Neuron (in vitro differentiated cells): Measurements from ENCODE around the gene TMEM97.

Experiments
- H2AFZ ChIP-seq: one replicate; pipeline ENCODE4 v1.6.1; 2013; ENCODE audit warnings: low read depth, mild to moderate bottlenecking, inconsistent platforms, low read length, moderate library complexity
- H3K27me3 ChIP-seq: one replicate; pipeline ENCODE4 v1.6.1; 2013; ENCODE audit warnings: low read length; ENCODE audit not compliant: insufficient read depth
- H3K36me3 ChIP-seq: one replicate; pipeline ENCODE4 v1.6.1; 2013; ENCODE audit warnings: low read length; ENCODE audit not compliant: insufficient read depth
- H3K4me1 ChIP-seq: one replicate; pipeline ENCODE4 v1.6.1; 2013; ENCODE audit warnings: low read length; ENCODE audit not compliant: insufficient read depth
- H3K4me3 ChIP-seq: 2 replicates; pipeline ENCODE4 v1.5.1; 2013; ENCODE audit warnings: mild to moderate bottlenecking, low read length, moderate library complexity
- H3K9me3 ChIP-seq: one replicate; pipeline ENCODE4 v1.6.1; 2013; ENCODE audit warnings: low read length

TMEM97 gene

GRCh38 chr17:28320215-28321061, 1.4 kb downstream of the TMEM97 start:
- Histone ChIP-seq H2AFZ (no peak overlapping the region), H3K27me3 (no peaks in the 10 kb centered on the region), H3K36me3 (peaks cover 14% of the 10 kb centered on the region), H3K4me3 (peak overlapping the region; percentile 59), H3K4me1 (peaks cover 36% of the 10 kb centered on the region), H3K9me3 (no peaks in the 10 kb centered on the region)

- Histone ChIP-seq H3K36me3 (peaks cover 51% of the 10 kb centered on the region), H3K27me3 (no peaks in the 10 kb centered on the region), H3K9me3 (no peaks in the 10 kb centered on the region), H3K4me3 (no peak overlapping the region), H3K4me1 (peaks cover 40% of the 10 kb centered on the region), H2AFZ (no peak overlapping the region)
Observed at GRCh38 chr17:28324267-28324745, 5.3 kb downstream of the TMEM97 start.

GRCh38 chr17:28324781-28325180, 5.8 kb downstream of the TMEM97 start:
- H3K27me3 ChIP-seq = no peaks in the 10 kb centered on the region
- peaks cover 53% of the 10 kb centered on the region for H3K36me3 ChIP-seq
- H3K4me3 ChIP-seq = no peak overlapping the region
- peaks cover 40% of the 10 kb centered on the region for H3K4me1 ChIP-seq
- no peaks in the 10 kb centered on the region for H3K9me3 ChIP-seq
- H2AFZ ChIP-seq = no peak overlapping the region

GRCh38 chr17:28325211-28325610, 6.2 kb downstream of the TMEM97 start:
- H3K36me3 ChIP-seq = peaks cover 53% of the 10 kb centered on the region
- no peaks in the 10 kb centered on the region for H3K9me3 ChIP-seq
- no peak overlapping the region for H3K4me3 ChIP-seq
- no peaks in the 10 kb centered on the region for H3K27me3 ChIP-seq
- H2AFZ ChIP-seq = no peak overlapping the region
- peaks cover 36% of the 10 kb centered on the region for H3K4me1 ChIP-seq

GRCh38 chr17:28326114-28326513, 7.1 kb downstream of the TMEM97 start:
- Histone ChIP-seq H3K9me3 (no peaks in the 10 kb centered on the region), H3K27me3 (no peaks in the 10 kb centered on the region), H3K4me3 (no peak overlapping the region), H3K36me3 (peaks cover 55% of the 10 kb centered on the region), H3K4me1 (peaks cover 28% of the 10 kb centered on the region), H2AFZ (no peak overlapping the region)

- Histone ChIP-seq H3K9me3 (no peaks in the 10 kb centered on the region), H3K36me3 (peaks cover 58% of the 10 kb centered on the region), H3K4me1 (peaks cover 22% of the 10 kb centered on the region), H2AFZ (no peak overlapping the region), H3K4me3 (no peak overlapping the region), H3K27me3 (no peaks in the 10 kb centered on the region)
Observed at GRCh38 chr17:28327031-28327607, 8.1 kb downstream of the TMEM97 start.

- H3K27me3 ChIP-seq = no peaks in the 10 kb centered on the region
- H3K9me3 ChIP-seq = no peaks in the 10 kb centered on the region
- no peak overlapping the region for H3K4me3 ChIP-seq
- no peak overlapping the region for H2AFZ ChIP-seq
- H3K36me3 ChIP-seq = peaks cover 60% of the 10 kb centered on the region
- H3K4me1 ChIP-seq = peaks cover 22% of the 10 kb centered on the region
Observed at GRCh38 chr17:28327709-28328108, 8.7 kb downstream of the TMEM97 start.

GRCh38 chr17:28328325-28328724, 9.3 kb downstream of the TMEM97 start:
- Histone ChIP-seq H2AFZ (no peak overlapping the region), H3K4me1 (peaks cover 22% of the 10 kb centered on the region), H3K9me3 (no peaks in the 10 kb centered on the region), H3K4me3 (no peak overlapping the region), H3K27me3 (no peaks in the 10 kb centered on the region), H3K36me3 (peaks cover 60% of the 10 kb centered on the region)

- Histone ChIP-seq H2AFZ (no peak overlapping the region), H3K4me1 (peaks cover 28% of the 10 kb centered on the region), H3K9me3 (no peaks in the 10 kb centered on the region), H3K27me3 (no peaks in the 10 kb centered on the region), H3K36me3 (peaks cover 52% of the 10 kb centered on the region), H3K4me3 (no peak overlapping the region)
Observed at GRCh38 chr17:28330671-28331070, 11.7 kb downstream of the TMEM97 start.

GRCh38 chr17:28331891-28332420, 13.0 kb downstream of the TMEM97 start:
- no peak overlapping the region for H3K4me3 ChIP-seq
- H3K4me1 ChIP-seq = peaks cover 32% of the 10 kb centered on the region
- H3K36me3 ChIP-seq = peaks cover 39% of the 10 kb centered on the region
- no peaks in the 10 kb centered on the region for H3K27me3 ChIP-seq
- no peak overlapping the region for H2AFZ ChIP-seq
- no peaks in the 10 kb centered on the region for H3K9me3 ChIP-seq

GRCh38 chr17:28333083-28333746, 14.2 kb downstream of the TMEM97 start:
- no peaks in the 10 kb centered on the region for H3K9me3 ChIP-seq
- no peak overlapping the region for H3K4me3 ChIP-seq
- H2AFZ ChIP-seq = no peak overlapping the region
- H3K4me1 ChIP-seq = peaks cover 24% of the 10 kb centered on the region
- no peaks in the 10 kb centered on the region for H3K27me3 ChIP-seq
- peaks cover 27% of the 10 kb centered on the region for H3K36me3 ChIP-seq

- Histone ChIP-seq H3K4me1 (peaks cover 18% of the 10 kb centered on the region), H3K27me3 (no peaks in the 10 kb centered on the region), H3K4me3 (peak overlapping the region; percentile 64), H3K9me3 (no peaks in the 10 kb centered on the region), H3K36me3 (peaks cover 18% of the 10 kb centered on the region), H2AFZ (no peak overlapping the region)
Observed at GRCh38 chr17:28334171-28334570, 15.2 kb downstream of the TMEM97 start.

GRCh38 chr17:28334666-28335200, 15.7 kb downstream of the TMEM97 start:
- peaks cover 20% of the 10 kb centered on the region for H3K36me3 ChIP-seq
- no peaks in the 10 kb centered on the region for H3K9me3 ChIP-seq
- peak overlapping the region; percentile 56 for H2AFZ ChIP-seq
- no peaks in the 10 kb centered on the region for H3K27me3 ChIP-seq
- H3K4me1 ChIP-seq = peaks cover 18% of the 10 kb centered on the region
- H3K4me3 ChIP-seq = peak overlapping the region; percentile 64
